AG04449 (cell line): Measurements from ENCODE around the gene SLC35D2.

Source experiments
- CTCF ChIA-PET: fragments of 350-600 bp; formaldehyde crosslinking; extraction: SDS; loops from one replicate; lab custom pipeline; 2021; ENCODE audit warnings: antibody characterized with exemption; lab: Yijun Ruan, JAX
- POLR2A ChIA-PET: fragments of 400-600, 350-600 bp; formaldehyde crosslinking; extraction: SDS; loops from one replicate; lab custom pipeline; 2020; ENCODE audit warnings: antibody characterized with exemption, inconsistent platforms; lab: Yijun Ruan, JAX
- DNase-seq: peaks from one replicate; pipeline ENCODE4 v3.0.0-alpha.2; 2010; ENCODE audit warnings: low read depth, low spot score
- H3K4me3 ChIP-seq: 2 replicates; pipeline ENCODE4 v1.5.1; 2011; ENCODE audit warnings: low read depth, mild to moderate bottlenecking, control low read depth, low read length
- TF ChIP-seq, protein P1 (sequence below): IDR thresholded peaks from one replicate; pipeline ENCODE4 v1.5.1; 2011; ENCODE audit warnings: mild to moderate bottlenecking, moderate library complexity, low read length, control low read depth, inconsistent platforms; ENCODE audit not compliant: insufficient read depth; ENCODE audit errors: missing control alignments

The SLC35D2 gene

DNA sequence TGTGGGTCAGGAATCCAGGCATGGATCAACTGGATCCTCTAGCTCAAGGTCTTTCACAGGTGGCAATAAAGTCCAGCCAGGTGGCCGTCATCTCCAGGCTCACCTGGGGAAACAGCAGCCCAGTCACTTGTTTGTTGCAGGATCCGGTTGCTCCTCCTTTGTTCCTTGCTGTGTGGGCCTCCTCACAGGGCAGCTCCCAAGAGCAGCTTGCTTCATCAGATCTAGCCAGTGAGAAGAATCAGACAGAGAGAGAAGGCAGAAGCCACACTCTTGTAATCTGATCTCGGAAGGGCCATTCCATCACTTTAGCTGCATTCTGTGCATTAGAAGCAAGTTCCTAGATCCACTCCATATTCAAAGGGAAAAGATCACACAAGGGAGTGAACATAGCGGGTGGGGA is 78.3 kb downstream of the SLC35D2 start:
- TF ChIP-seq, protein P1, sequence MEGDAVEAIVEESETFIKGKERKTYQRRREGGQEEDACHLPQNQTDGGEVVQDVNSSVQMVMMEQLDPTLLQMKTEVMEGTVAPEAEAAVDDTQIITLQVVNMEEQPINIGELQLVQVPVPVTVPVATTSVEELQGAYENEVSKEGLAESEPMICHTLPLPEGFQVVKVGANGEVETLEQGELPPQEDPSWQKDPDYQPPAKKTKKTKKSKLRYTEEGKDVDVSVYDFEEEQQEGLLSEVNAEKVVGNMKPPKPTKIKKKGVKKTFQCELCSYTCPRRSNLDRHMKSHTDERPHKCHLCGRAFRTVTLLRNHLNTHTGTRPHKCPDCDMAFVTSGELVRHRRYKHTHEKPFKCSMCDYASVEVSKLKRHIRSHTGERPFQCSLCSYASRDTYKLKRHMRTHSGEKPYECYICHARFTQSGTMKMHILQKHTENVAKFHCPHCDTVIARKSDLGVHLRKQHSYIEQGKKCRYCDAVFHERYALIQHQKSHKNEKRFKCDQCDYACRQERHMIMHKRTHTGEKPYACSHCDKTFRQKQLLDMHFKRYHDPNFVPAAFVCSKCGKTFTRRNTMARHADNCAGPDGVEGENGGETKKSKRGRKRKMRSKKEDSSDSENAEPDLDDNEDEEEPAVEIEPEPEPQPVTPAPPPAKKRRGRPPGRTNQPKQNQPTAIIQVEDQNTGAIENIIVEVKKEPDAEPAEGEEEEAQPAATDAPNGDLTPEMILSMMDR = no peak
- CTCF ChIA-PET = interaction anchor here (0.6 to 3.4 kb wide), 7 partner anchors 12 to 361 kb away, joined by 3 to 12 read pairs (median 4); no protein-coding TSS in a partner anchor
- DNase-seq = no peak
- no peak overlapping the region for H3K4me3 ChIP-seq
- POLR2A ChIA-PET = no interaction called here

DNA sequence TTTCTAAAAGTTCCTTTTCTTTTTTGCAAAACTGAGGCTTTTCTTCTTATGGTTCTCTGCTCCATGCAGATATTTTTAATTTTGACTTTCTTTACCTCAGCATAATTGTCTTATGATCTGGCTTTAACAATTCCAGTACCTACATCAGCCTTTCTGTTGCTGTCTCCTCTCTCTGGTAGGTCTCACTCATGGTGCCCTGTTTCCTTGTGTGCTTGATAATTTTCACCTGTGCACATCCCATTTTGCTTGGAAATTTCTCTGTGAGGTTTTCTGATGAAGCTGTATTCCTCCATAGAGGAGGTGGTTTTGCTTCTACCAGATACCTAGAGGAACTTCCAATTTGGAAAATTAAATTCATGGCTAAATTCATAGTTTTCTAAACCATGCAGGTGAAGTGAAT is 79.3 kb downstream of the SLC35D2 start:
- CTCF ChIA-PET = interaction anchor here (1.4 to 3.4 kb wide), 3 partner anchors 13 to 71 kb away, joined by 3 to 12 read pairs (median 6); no protein-coding TSS in a partner anchor
- POLR2A ChIA-PET = no interaction called here
- TF ChIP-seq, protein P1 = no peak
- DNase-seq = no peak
- H3K4me3 ChIP-seq = no peak overlapping the region

DNA sequence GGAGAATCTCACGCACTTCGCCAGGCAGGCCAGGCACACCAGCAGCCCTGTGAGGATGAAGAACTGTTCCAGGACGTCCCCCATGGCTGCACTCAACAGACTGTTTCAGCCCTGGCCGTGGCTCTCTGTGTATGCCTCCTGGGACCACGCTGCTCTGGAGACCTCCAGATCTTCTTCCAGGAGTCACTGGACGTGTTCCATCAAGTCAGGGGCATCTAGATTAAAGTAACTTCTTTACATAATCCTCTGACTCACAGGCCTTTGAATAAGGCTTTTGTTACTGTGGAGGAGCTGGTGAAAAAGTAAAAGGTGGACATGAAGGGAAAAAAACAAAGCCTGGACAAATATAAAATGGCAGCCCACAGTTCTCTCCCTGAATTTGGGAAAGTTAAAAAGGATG is 81.5 kb downstream of the SLC35D2 start, which contains the start of gene HSD17B3:
TSS of gene HSD17B3 (minus strand) at position 156 of the 400 bp plus-strand sequence. CDS start at position 84, 72 bp downstream.
- DNase-seq = no peak
- ChIA-PET CTCF (no interaction called here), POLR2A (no interaction called here)
- TF ChIP-seq, protein P1 = no peak
- no peak within 1 kb of the TSS for H3K4me3 ChIP-seq

DNA sequence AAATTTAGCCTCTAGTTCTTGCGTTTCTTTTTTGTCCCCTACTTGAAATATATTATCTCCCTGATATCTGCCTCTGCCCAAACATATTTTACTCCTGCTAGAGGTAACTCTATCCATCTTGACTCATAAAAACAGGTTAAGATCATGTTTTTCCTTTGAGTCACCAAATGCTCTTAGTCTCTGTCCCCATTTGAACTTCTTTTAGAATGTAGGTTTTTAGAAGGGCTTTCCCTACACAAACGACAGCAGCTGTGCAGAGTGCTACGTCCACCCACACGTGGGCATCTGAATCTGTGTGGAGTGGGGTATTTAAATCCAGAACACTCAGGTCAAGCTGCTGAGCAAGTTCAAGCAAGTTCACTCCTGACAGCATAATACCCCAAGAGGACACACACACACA is 83.7 kb downstream of the SLC35D2 start:
- no peak overlapping the region for H3K4me3 ChIP-seq
- POLR2A ChIA-PET = no interaction called here
- TF ChIP-seq, protein P1 = no peak
- CTCF ChIA-PET = interaction anchor here (1.0 to 1.6 kb wide), 3 partner anchors 18 to 366 kb away, joined by 3 to 4 read pairs (median 3); no protein-coding TSS in a partner anchor
- no peak for DNase-seq

DNA sequence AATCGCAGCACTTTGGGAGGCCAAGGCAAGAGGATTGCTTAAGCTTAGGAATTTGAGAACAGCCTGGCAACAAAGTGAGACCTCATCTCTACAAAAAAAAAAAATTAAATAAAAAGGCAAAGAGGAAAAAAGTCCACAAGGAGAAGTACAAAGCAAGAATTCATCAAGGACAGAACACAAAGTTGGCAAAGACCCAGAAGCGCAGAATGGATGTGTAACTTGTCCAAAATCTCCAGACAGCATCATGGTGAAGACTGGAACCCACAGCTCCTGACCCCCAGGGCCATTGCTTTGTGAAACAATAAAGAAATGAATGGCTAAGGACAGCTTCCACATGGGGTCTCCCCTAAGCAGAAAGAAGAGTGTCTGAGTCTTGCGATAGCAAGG is 89.4 kb downstream of the SLC35D2 start:
- no peak overlapping the region for H3K4me3 ChIP-seq
- no peak for DNase-seq
- TF ChIP-seq, protein P1 = no peak
- ChIA-PET POLR2A (no interaction called here), CTCF (interaction anchor here (1.5 kb wide), 1 partner anchor 23 kb away, joined by 6 read pairs; no protein-coding TSS in a partner anchor)

DNA sequence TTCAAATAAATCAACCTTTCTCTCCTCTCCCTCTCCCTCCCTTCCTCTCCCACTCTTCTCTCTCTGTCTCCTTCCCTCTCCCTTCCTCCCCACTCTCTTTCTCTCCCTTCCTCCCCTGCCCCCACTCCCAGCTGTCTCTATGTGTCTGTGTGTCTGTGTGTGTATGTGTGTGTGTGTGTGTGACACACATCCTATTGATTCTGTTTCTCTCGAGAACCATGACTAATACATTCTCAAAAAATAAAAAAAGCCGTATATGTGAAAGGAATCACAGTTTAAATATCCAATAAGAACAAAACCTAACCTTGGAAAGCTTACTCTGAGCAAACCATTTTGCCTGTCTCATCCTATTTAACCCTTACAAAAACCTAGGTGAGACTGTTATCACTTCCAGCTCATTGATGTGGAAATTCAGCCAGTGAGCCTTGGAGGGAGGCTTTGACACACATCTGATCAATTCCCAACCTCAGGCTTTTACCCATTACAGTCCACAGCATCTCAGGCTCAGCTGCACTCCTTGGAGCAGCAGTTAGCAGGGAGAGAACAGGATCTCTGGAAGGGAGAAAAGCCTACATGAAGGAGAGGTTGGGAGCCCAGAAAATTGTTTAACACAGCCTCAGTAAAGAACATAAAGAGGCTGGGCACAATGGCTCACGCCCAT is 89.9 kb downstream of the SLC35D2 start:
- no peak overlapping the region for H3K4me3 ChIP-seq
- no peak for DNase-seq
- TF ChIP-seq, protein P1 = no peak
- CTCF ChIA-PET = interaction anchor here (1.2 to 1.5 kb wide), 2 partner anchors 24 to 61 kb away, joined by 3 to 6 read pairs; no protein-coding TSS in a partner anchor
- POLR2A ChIA-PET = no interaction called here
